Spleen (tissue), 7 donors: ENCODE measurements around the gene MOSPD2.

ENCODE experiments used
- POLR2A ChIP-seq, 3 donors: fragments of 450-650 bp; IDR thresholded peaks; one replicate each; pipeline ENCODE4 v1.5.1; 2017; ENCODE audit warnings: antibody characterized with exemption in 3 of 3, mild to moderate bottlenecking in 1 of 3
- TF ChIP-seq, protein P1 (sequence below), 11 experiments: fragments of 200-600 bp in 7 of 11; fragments of 450-650 bp in 4 of 11; sonication (generic) in 4 of 11; IDR thresholded peaks in 8 of 11; conservative IDR thresholded peaks in 3 of 11; 1 replicate in 7 of 11; 2 replicates in 4 of 11; pipeline versions ENCODE4 v1.4.0 to v1.8.0; 2016 to 2021; ENCODE audit warnings: antibody characterized with exemption in 11 of 11, inconsistent platforms in 4 of 11, mild to moderate bottlenecking in 1 of 11
- donor health status: DM: no; HTN: no; CAD: no; lungs with moderate emphysema.
- donor health status: DM: no; HTN: no; CAD: no.
- donor health status: DM: no; HTN: no; CAD: no.

DNA sequence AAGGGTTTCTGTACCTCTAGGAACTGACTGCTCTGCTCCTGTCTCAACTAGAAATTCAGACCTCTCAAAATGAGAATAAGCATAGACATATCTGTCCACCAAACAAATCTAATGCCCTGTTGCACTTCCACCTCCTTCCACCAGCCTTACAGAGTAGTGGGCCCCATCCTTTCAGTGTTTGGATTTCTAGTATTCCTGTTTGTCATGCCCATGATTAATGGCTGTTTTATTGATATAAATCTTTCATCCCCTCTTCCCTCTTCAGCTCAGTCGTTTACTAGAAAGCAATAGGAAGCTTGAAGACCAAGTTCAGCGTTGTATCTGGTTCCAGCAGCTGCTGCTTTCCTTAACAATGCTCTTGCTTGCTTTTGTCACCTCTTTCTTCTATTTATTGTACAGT, 46.2 kb downstream of the MOSPD2 start:
- TF ChIP-seq, protein P1, sequence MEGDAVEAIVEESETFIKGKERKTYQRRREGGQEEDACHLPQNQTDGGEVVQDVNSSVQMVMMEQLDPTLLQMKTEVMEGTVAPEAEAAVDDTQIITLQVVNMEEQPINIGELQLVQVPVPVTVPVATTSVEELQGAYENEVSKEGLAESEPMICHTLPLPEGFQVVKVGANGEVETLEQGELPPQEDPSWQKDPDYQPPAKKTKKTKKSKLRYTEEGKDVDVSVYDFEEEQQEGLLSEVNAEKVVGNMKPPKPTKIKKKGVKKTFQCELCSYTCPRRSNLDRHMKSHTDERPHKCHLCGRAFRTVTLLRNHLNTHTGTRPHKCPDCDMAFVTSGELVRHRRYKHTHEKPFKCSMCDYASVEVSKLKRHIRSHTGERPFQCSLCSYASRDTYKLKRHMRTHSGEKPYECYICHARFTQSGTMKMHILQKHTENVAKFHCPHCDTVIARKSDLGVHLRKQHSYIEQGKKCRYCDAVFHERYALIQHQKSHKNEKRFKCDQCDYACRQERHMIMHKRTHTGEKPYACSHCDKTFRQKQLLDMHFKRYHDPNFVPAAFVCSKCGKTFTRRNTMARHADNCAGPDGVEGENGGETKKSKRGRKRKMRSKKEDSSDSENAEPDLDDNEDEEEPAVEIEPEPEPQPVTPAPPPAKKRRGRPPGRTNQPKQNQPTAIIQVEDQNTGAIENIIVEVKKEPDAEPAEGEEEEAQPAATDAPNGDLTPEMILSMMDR (IDR thresholded peaks at IDR 0.05 in 8 of 11, conservative IDR thresholded peaks at IDR 0.05 in 3 of 11), result no peak
- TF ChIP-seq POLR2A (IDR thresholded peaks at IDR 0.05), result no peak
